Esophagus squamous epithelium (tissue), 5 donors: ENCODE data around the gene LRRC43. TPM values are rescaled to one million over a fixed set of nuclear protein-coding genes. Genes with fewer than 3 reads are reported as not detected.

Source experiments
- DNase-seq: peaks from one replicate; lab custom pipeline; 2025; lab: John Stamatoyannopoulos, UW
- H3K27ac ChIP-seq, 4 donors: fragments of 200-600 bp; sonication (generic); one replicate each; pipeline ENCODE4 v1.5.1; 2016 to 2019; ENCODE audit warnings: mild to moderate bottlenecking in 1 of 4
- H3K27me3 ChIP-seq, 4 donors: fragments of 200-600 bp; sonication (generic); 1 replicate in 3 of 4; 2 replicates in 1 of 4; pipeline versions ENCODE4 v1.5.1 to v1.6.0; 2017 to 2021; ENCODE audit warnings: antibody characterized with exemption in 1 of 4
- H3K36me3 ChIP-seq, 3 donors: fragments of 200-600 bp; sonication (generic); one replicate each; pipeline ENCODE4 v1.5.1; 2016 to 2019
- H3K4me1 ChIP-seq, 3 donors: fragments of 200-600 bp; sonication (generic); one replicate each; pipeline ENCODE4 v1.5.1; 2017 to 2019
- H3K4me3 ChIP-seq, 4 donors: fragments of 200-600 bp; sonication (generic); 1 replicate in 3 of 4; 2 replicates in 1 of 4; pipeline ENCODE4 v1.5.1; 2016 to 2019; ENCODE audit warnings: mild to moderate bottlenecking in 2 of 4, moderate library complexity in 1 of 4
- H3K9me3 ChIP-seq, 3 donors: fragments of 200-600 bp; sonication (generic); one replicate each; pipeline ENCODE4 v1.5.1; 2016 to 2019
- POLR2A ChIP-seq, 4 donors: fragments of 450-650 bp; IDR thresholded peaks; one replicate each; pipeline ENCODE4 v1.6.1; 2017; ENCODE audit warnings: antibody characterized with exemption in 4 of 4, mild to moderate bottlenecking in 4 of 4, moderate library complexity in 3 of 4
- WGBS, 2 donors: methylation state at CpG; one replicate each; pipeline ENCODE4 v1.1.5; 2018; 5-methylcytosine and 5-hydroxymethylcytosine counted together
- intact Hi-C: fragments of 100-400 bp; cut with DNase I; formaldehyde crosslinking; loops from one replicate; pipeline ENCODE4 v1.15.0; 2022
- total RNA-seq, 4 donors: library from RNA; depleted of rRNA; stranded (reverse); fragments of >200 nt; gene quantifications; one replicate each; pipeline ENCODE4 v1.1.0, GENCODE V29; 2016
- TF ChIP-seq, protein P1 (sequence below), 6 experiments: fragments of 450-650 bp in 4 of 6; fragments of 200-600 bp in 2 of 6; sonication (generic) in 2 of 6; IDR thresholded peaks; one replicate each; pipeline ENCODE4 v1.5.1; 2016 to 2019; ENCODE audit warnings: antibody characterized with exemption in 6 of 6, mild to moderate bottlenecking in 4 of 6, moderate library complexity in 4 of 6
- donor health status: DM: yes; HTN: yes; CAD: no.

LRRC43 gene
- total RNA-seq, 4 donors from 2014 or later = 0.59 to 0.70 TPM; not detected in 2

DNA sequence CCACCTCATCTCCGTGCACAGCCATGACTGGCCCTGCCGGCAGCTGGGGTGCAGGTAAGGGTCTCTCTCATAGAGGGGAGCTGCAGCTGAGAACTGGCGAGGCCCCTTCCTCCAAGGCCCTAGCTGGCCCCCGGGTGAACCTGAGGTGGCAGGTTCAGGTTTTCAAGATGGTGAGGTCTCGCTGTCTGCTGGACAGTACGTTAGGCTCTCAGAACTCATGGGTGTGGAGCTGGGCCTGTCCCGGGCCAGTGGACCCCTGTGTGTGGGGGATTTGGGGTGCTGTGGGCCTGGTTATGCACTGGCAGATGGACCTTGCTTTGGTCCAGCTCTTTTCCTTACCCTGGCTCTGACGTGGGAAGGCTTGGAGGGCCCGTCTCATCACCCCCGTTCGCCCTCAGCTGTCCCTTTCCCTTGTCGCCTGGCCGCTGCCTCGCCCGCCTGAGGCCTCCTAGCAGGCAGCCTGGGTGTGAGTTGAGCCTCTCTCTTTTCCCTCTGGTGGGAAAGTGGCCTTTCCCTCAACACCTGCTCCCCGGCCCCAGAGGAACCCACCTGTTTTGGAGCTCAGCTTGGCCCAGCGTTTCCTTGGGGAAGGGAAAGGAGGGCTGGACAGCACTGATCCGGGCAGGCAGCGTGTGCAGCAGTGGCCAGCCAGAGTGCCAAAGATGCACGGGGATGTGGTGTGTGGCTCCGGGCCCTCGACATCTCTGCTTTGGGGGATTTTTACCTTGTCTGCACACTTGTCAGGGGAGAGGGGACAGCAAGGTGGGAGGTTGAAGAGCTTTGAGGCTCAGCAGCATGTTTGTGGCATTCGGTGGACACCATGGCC is 37.2 kb upstream of the LRRC43 start:
- no peak overlapping the region for H3K4me3 ChIP-seq
- intact Hi-C loops = no loop called here
- no peaks in the 10 kb centered on the region for H3K27me3 ChIP-seq
- H3K27ac ChIP-seq = no peak overlapping the region
- TF ChIP-seq, protein P1, sequence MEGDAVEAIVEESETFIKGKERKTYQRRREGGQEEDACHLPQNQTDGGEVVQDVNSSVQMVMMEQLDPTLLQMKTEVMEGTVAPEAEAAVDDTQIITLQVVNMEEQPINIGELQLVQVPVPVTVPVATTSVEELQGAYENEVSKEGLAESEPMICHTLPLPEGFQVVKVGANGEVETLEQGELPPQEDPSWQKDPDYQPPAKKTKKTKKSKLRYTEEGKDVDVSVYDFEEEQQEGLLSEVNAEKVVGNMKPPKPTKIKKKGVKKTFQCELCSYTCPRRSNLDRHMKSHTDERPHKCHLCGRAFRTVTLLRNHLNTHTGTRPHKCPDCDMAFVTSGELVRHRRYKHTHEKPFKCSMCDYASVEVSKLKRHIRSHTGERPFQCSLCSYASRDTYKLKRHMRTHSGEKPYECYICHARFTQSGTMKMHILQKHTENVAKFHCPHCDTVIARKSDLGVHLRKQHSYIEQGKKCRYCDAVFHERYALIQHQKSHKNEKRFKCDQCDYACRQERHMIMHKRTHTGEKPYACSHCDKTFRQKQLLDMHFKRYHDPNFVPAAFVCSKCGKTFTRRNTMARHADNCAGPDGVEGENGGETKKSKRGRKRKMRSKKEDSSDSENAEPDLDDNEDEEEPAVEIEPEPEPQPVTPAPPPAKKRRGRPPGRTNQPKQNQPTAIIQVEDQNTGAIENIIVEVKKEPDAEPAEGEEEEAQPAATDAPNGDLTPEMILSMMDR (IDR thresholded peaks at IDR 0.05) = no peak
- no peak for TF ChIP-seq POLR2A (IDR thresholded peaks at IDR 0.05)
- H3K9me3 ChIP-seq = no peaks in the 10 kb centered on the region
- no peaks in the 10 kb centered on the region for H3K4me1 ChIP-seq
- no peak for DNase-seq
- H3K36me3 ChIP-seq = peaks cover 11 to 36% (median 13%) of the 10 kb centered on the region in 3 donors
- WGBS, 2 donors = 91 to 100% methylated on average over 1 to 10 of the region's 23 CpGs

DNA sequence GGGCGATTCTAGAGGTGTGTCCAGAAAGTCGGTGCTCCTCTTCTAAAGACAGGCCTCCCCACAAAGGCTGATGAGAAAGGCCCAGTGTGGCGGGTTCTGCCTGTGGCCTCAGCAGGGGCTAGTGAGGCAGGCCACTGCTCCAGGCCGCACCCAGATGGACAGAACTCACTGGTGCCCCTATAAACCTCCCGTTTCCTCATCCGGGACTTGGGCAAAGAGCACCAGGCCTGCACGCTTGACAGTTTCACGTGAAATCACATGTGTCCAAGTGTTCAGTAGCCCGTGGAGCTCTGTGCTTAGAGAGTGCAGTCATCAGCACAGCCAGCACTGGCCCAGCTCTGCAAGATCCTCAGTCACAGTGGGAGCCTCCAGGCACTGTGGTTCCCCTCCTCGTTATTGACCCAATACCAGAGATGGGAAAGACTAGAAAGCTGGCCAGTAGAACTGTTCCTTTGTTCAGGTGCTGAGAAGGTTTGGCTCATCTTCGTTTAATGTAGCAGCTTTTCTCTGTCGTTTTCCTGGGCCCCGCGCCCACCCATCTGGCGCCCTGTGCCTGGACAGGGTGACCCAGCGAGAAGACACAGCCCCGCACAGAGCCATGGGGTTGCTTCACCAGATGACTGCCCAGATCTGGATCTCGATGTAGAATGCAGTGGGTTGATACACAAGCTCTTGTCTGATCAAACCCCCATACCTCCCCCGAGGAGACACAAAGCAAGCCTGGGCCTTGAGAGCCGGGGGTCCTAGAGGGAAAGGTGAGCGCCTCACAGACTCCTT is 35.2 kb upstream of the LRRC43 start:
- Histone ChIP-seq H3K9me3 (no peaks in the 10 kb centered on the region), H3K4me1 (no peaks in the 10 kb centered on the region), H3K4me3 (no peak overlapping the region), H3K27me3 (no peaks in the 10 kb centered on the region), H3K36me3 (peaks cover 0 to 16% (median 0%) of the 10 kb centered on the region in 3 donors), H3K27ac (no peak overlapping the region)
- no peak for DNase-seq
- WGBS, 2 donors = 61 to 78% methylated on average over 11 to 12 of the region's 21 CpGs
- no peak for TF ChIP-seq POLR2A (IDR thresholded peaks at IDR 0.05)
- TF ChIP-seq, protein P1 (IDR thresholded peaks at IDR 0.05) = no peak
- intact Hi-C loops = no loop called here

DNA sequence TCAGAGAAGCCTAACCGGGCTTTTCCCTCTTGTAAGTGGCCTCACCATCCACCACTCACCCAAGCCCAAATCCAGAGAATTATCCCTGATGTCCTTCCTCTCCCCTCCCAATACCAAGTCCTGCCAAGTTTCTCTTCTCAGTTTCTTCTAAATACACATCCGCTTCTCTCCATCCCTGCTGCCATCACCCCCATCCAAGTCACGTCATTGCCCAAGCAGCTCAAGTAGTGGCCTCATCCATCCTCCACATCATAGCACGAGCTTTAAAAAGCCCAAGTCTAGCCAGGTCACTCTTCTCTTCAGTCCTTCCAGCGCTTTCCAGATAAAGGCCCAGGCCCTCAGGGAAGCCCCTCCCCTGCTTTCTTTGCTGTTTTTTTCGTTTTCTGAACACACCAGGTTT is 34.3 kb upstream of the LRRC43 start:
- Histone ChIP-seq H3K27me3 (no peaks in the 10 kb centered on the region), H3K4me1 (no peaks in the 10 kb centered on the region), H3K36me3 (peaks cover 0 to 7% (median 0%) of the 10 kb centered on the region in 3 donors), H3K4me3 (no peak overlapping the region), H3K27ac (no peak overlapping the region), H3K9me3 (no peaks in the 10 kb centered on the region)
- 48% methylated on average over 6 of the region's 6 CpGs for WGBS, 2 donors
- TF ChIP-seq POLR2A (IDR thresholded peaks at IDR 0.05) = no peak
- TF ChIP-seq, protein P1 (IDR thresholded peaks at IDR 0.05) = no peak
- intact Hi-C loops = no loop called here
- DNase-seq = no peak

- Histone ChIP-seq H3K27me3 (no peaks in the 10 kb centered on the region), H3K27ac (no peak overlapping the region), H3K36me3 (no peaks in the 10 kb centered on the region), H3K4me1 (no peaks in the 10 kb centered on the region), H3K9me3 (no peaks in the 10 kb centered on the region), H3K4me3 (no peak overlapping the region)
- TF ChIP-seq POLR2A (IDR thresholded peaks at IDR 0.05) = no peak
- TF ChIP-seq, protein P1 (IDR thresholded peaks at IDR 0.05) = no peak
- intact Hi-C loops = no loop called here
- DNase-seq = no peak
- WGBS, 2 donors = 60 to 90% methylated on average over 6 of the region's 8 CpGs
Observed at GRCh38 chr12:122150127-122150681, 32.7 kb upstream of the LRRC43 start.
